GM12878 (cell line): ENCODE measurements around the gene C1orf21. TPM values are rescaled to one million over a fixed set of nuclear protein-coding genes. Genes with fewer than 3 reads are reported as not detected.

Experiments used
- ATAC-seq: fragments of 200-7000 bp; cut with Tn5 transposase; 3 replicates; pipeline ENCODE4 v1.9.1; 2020; ENCODE audit warnings: mild to moderate bottlenecking, moderate library complexity
- BruUV-seq: library from RNA; stranded (reverse); fragments of 400-500 nt; replicated peaks from 2 replicates; lab custom pipeline; 2021; lab: Mats Ljungman, UMichigan
- CTCF ChIA-PET: fragments of 300-600 bp; sonication (Branson Sonifier 250); formaldehyde crosslinking; extraction: SDS; loops from one replicate; lab custom pipeline; 2021; ENCODE audit warnings: inconsistent platforms; lab: Yijun Ruan, JAX
- POLR2A ChIA-PET: fragments of 350-600 bp; formaldehyde crosslinking; extraction: SDS; loops from one replicate; lab custom pipeline; 2021; ENCODE audit warnings: inconsistent platforms; lab: Charles Lee
- RAD21 ChIA-PET: fragments of 300-600 bp; sonication (Branson Sonifier 250); formaldehyde crosslinking; loops from one replicate; lab custom pipeline; 2023; ENCODE audit warnings: antibody characterized with exemption; ENCODE audit not compliant: unreplicated experiment; lab: Charles Lee
- SMC1A ChIA-PET: fragments of 300-600 bp; sonication (Branson Sonifier 250); formaldehyde crosslinking; loops from one replicate; lab custom pipeline; 2023; ENCODE audit not compliant: unreplicated experiment, uncharacterized antibody; lab: Charles Lee
- DNase-seq: peaks from one replicate; pipeline ENCODE4 v3.0.0-alpha.2; 2011; ENCODE audit warnings: low read depth, low spot score
- FAIRE-seq: peaks from 3 replicates; lab custom pipeline; 2011; peaks lifted over from hg19 to GRCh38; lab: Jason Lieb, UNC
- H2AFZ ChIP-seq: 2 replicates; pipeline ENCODE4 v1.6.0; 2011; ENCODE audit warnings: low read depth, low read length, control low read depth; ENCODE audit not compliant: control insufficient read depth
- H3K27ac ChIP-seq: 2 replicates; pipeline ENCODE4 v1.5.1; 2011; ENCODE audit warnings: control low read depth; ENCODE audit not compliant: control insufficient read depth, insufficient read depth
- H3K27me3 ChIP-seq, 2 experiments: replicated peaks in 1 of 2; 2 replicates each; pipeline versions ENCODE4 v1.6.0 to v1.6.1; 2011; ENCODE audit warnings: low read length in 1 of 2; ENCODE audit not compliant: control insufficient read depth in 2 of 2, insufficient read depth in 2 of 2
- H3K36me3 ChIP-seq, 2 experiments: 2 replicates each; pipeline ENCODE4 v1.5.1; 2011; ENCODE audit warnings: low read length in 1 of 2; ENCODE audit not compliant: control insufficient read depth in 2 of 2, insufficient read depth in 2 of 2
- H3K4me1 ChIP-seq: 2 replicates; pipeline ENCODE4 v1.6.1; 2011; ENCODE audit warnings: mild to moderate bottlenecking, low read length, moderate library complexity, mixed read lengths; ENCODE audit not compliant: control insufficient read depth, insufficient read depth
- H3K4me2 ChIP-seq: 2 replicates; pipeline ENCODE4 v1.6.0; 2011; ENCODE audit warnings: control low read depth; ENCODE audit not compliant: control insufficient read depth, insufficient read depth
- H3K4me3 ChIP-seq: fragments of 200-600 bp; sonication (generic); 2 replicates; pipeline ENCODE4 v1.5.1; 2016
- H3K79me2 ChIP-seq: 2 replicates; pipeline ENCODE4 v1.6.0; 2011; ENCODE audit warnings: low read length; ENCODE audit not compliant: control insufficient read depth, insufficient read depth
- H3K9ac ChIP-seq: 2 replicates; pipeline ENCODE4 v1.8.0; 2011; ENCODE audit warnings: low read length, control low read depth, mixed read lengths; ENCODE audit not compliant: control insufficient read depth, insufficient read depth
- H3K9me3 ChIP-seq: replicated peaks from 3 replicates; pipeline ENCODE4 v1.5.1; 2011; ENCODE audit warnings: mild to moderate bottlenecking, low read length; ENCODE audit not compliant: control insufficient read depth, insufficient read depth
- H4K20me1 ChIP-seq: 2 replicates; pipeline ENCODE4 v1.6.0; 2011; ENCODE audit not compliant: control insufficient read depth, insufficient read depth
- EZH2 ChIP-seq: IDR thresholded peaks from 2 replicates; pipeline ENCODE4 v1.6.1; 2012; ENCODE audit warnings: low read depth, mild to moderate bottlenecking, control low read depth, inconsistent platforms, low read length, borderline replicate concordance; ENCODE audit not compliant: control insufficient read depth
- IKZF2 ChIP-seq, 2 experiments: fragments of 450-650 bp; IDR thresholded peaks; 2 replicates each; pipeline ENCODE4 v1.6.1; 2017; ENCODE audit warnings: mild to moderate bottlenecking in 2 of 2, moderate library complexity in 2 of 2
- MEF2A ChIP-seq: IDR thresholded peaks from 2 replicates; pipeline ENCODE4 v1.6.1; 2011; ENCODE audit warnings: low read depth, mild to moderate bottlenecking, low read length, moderate library complexity; ENCODE audit not compliant: insufficient read depth
- MYB ChIP-seq: fragments of 150-350 bp; IDR thresholded peaks from 2 replicates; pipeline ENCODE4 v1.6.1; 2014; ENCODE audit warnings: mild to moderate bottlenecking, low read depth, low read length, borderline replicate concordance
- RELA ChIP-seq: fragments of 450-650 bp; IDR thresholded peaks from 2 replicates; pipeline ENCODE4 v1.8.0; 2014; ENCODE audit warnings: borderline replicate concordance; ENCODE audit not compliant: partially characterized antibody
- RELB ChIP-seq: fragments of 450-650 bp; IDR thresholded peaks from 2 replicates; pipeline ENCODE4 v1.6.1; 2017; ENCODE audit warnings: low read depth, mild to moderate bottlenecking, moderate library complexity
- RFX5 ChIP-seq: IDR thresholded peaks from 2 replicates; pipeline ENCODE4 v1.6.1; 2011; ENCODE audit warnings: low read depth, low read length, improper control_type of control experiment
- SMARCA5 ChIP-seq: fragments of 450-650 bp; IDR thresholded peaks from 2 replicates; pipeline ENCODE4 v1.6.1; 2017; ENCODE audit warnings: mild to moderate bottlenecking
- STAT3 ChIP-seq: IDR thresholded peaks from 2 replicates; pipeline ENCODE4 v1.6.1; 2011; ENCODE audit warnings: low read depth, low read length, improper control_type of control experiment
- TAF1 ChIP-seq: IDR thresholded peaks from 2 replicates; pipeline ENCODE4 v1.6.1; 2011; ENCODE audit warnings: mild to moderate bottlenecking, low read depth, low read length, borderline replicate concordance
- YY1 ChIP-seq: IDR thresholded peaks from 2 replicates; pipeline ENCODE4 v1.6.1; 2011; ENCODE audit warnings: low read depth, mild to moderate bottlenecking, low read length
- ZZZ3 ChIP-seq: IDR thresholded peaks from 2 replicates; pipeline ENCODE4 v1.6.1; 2011; ENCODE audit warnings: low read depth; ENCODE audit not compliant: control insufficient read depth, insufficient read length
- WGBS: methylation state at CpG from one replicate; pipeline ENCODE4 v1.1.6; 2016; ENCODE audit warnings: low lambda C conversion rate; ENCODE audit not compliant: insufficient replicate concordance, insufficient coverage; ENCODE audit errors: missing lambda C conversion rate; 5-methylcytosine and 5-hydroxymethylcytosine counted together
- in situ Hi-C: fragments of 300-500 bp; cut with MboI; formaldehyde crosslinking; loops from 9 replicates; pipeline ENCODE4 v1.14.3; 2018; ENCODE audit warnings: mixed read lengths
- intact Hi-C: fragments of 100-400 bp; cut with micrococcal nuclease; formaldehyde crosslinking; loops from one replicate; pipeline ENCODE4 v1.14.2; 2022; ENCODE audit not compliant: unreplicated experiment
- polyA plus RNA-seq, 11 experiments: library from polyadenylated mRNA; depleted of rRNA in 4 of 11; unstranded in 6 of 11; stranded (reverse) in 5 of 11; fragments of >200 nt; fragmentation: Nextera tagmentation in 4 of 11; fragmentation: Illumina TruSeq in 1 of 11; extraction: Ambion mirVana in 4 of 11; extraction: Trizol in 1 of 11; gene quantifications; 1 replicate in 1 of 11; 2 replicates in 10 of 11; pipeline versions ENCODE4 v1.2.1 to v1.2.3, GENCODE V29; 2011 to 2016; ENCODE audit warnings: inconsistent platforms in 2 of 11, missing spikeins in 2 of 11, low read depth in 1 of 11
- total RNA-seq, 4 experiments: library from RNA; depleted of rRNA in 3 of 4; stranded (reverse); fragments of >200 nt in 3 of 4; fragmentation: Illumina TruSeq in 1 of 4; extraction: Trizol in 1 of 4; gene quantifications; 2 replicates each; pipeline versions ENCODE4 v1.2.1 to v1.2.3, GENCODE V29; 2013 to 2021
- TF ChIP-seq, protein P1 (sequence below): fragments of 450-650 bp; IDR thresholded peaks from 2 replicates; pipeline ENCODE4 v1.6.1; 2016; ENCODE audit warnings: mild to moderate bottlenecking, moderate library complexity, borderline replicate concordance

The C1orf21 gene
- total and polyA plus RNA-seq, 10 of the 15 experiments (the other 5 are each of a cell fraction or from before 2014, with no cell fraction given), result 0.03 to 1.6 (median 0.17) TPM; not detected in 3

- FAIRE-seq (no peak), ATAC-seq (no peak), DNase-seq (no peak)
- Histone ChIP-seq H3K27me3 (peaks cover 4 to 13% of the 10 kb centered on the region in 2 experiments), H4K20me1 (no peaks in the 10 kb centered on the region), H3K9me3 (no peaks in the 10 kb centered on the region), H3K4me1 (no peaks in the 10 kb centered on the region; the same call in 1 of the 2 replicates), H3K27ac (no peak overlapping the region), H3K36me3 (no peaks in the 10 kb centered on the region), H3K4me2 (no peak overlapping the region), H3K4me3 (no peak overlapping the region), H3K79me2 (no peaks in the 10 kb centered on the region), H2AFZ (no peak overlapping the region), H3K9ac (no peak overlapping the region)
- intact Hi-C loops, result no loop called here
- TF ChIP-seq SMARCA5 (no peak), RELB (no peak), MEF2A (no peak), YY1 (no peak)
- 23% methylated on average over 2 of the region's 2 CpGs for WGBS
- ChIA-PET RAD21 (no interaction called here), CTCF (interaction anchor here (1.0 kb wide), 1 partner anchor 9 kb away, joined by 4 read pairs; no protein-coding TSS in a partner anchor), SMC1A (no interaction called here), POLR2A (no interaction called here)
- no TSS peak for BruUV-seq
- in situ Hi-C loops, result no loop called here
Observed at GRCh38 chr1:184389446-184389845, 2.6 kb downstream of the C1orf21 start.

DNA sequence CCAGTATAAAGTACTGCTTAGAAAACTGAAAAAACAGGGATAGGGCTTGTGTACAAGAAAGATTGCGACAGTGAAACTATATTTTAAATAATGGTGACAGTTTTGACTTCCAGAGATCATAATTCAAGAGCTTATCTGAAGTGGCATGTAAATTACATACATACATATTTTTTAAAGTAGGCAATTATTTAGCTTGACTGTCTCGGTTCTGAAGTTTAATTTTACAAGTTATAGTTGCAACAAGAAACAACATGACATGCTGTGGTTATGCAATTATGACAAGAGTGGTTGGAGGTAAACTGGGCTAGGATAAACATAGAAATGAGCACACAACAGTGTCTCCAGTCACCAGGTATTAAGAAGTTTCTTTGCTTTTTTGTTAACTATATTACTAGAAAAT is 4.1 kb downstream of the C1orf21 start:
- FAIRE-seq, result no peak
- SMC1A ChIA-PET, result no interaction called here
- intact Hi-C loops, result no loop called here
- TF ChIP-seq ZZZ3 (no peak), RFX5 (no peak), EZH2 (no peak), TAF1 (no peak), STAT3 (no peak), MYB (no peak), IKZF2 (IDR thresholded peaks at IDR 0.05) (no peak), RELA (no peak)
- TF ChIP-seq, protein P1, sequence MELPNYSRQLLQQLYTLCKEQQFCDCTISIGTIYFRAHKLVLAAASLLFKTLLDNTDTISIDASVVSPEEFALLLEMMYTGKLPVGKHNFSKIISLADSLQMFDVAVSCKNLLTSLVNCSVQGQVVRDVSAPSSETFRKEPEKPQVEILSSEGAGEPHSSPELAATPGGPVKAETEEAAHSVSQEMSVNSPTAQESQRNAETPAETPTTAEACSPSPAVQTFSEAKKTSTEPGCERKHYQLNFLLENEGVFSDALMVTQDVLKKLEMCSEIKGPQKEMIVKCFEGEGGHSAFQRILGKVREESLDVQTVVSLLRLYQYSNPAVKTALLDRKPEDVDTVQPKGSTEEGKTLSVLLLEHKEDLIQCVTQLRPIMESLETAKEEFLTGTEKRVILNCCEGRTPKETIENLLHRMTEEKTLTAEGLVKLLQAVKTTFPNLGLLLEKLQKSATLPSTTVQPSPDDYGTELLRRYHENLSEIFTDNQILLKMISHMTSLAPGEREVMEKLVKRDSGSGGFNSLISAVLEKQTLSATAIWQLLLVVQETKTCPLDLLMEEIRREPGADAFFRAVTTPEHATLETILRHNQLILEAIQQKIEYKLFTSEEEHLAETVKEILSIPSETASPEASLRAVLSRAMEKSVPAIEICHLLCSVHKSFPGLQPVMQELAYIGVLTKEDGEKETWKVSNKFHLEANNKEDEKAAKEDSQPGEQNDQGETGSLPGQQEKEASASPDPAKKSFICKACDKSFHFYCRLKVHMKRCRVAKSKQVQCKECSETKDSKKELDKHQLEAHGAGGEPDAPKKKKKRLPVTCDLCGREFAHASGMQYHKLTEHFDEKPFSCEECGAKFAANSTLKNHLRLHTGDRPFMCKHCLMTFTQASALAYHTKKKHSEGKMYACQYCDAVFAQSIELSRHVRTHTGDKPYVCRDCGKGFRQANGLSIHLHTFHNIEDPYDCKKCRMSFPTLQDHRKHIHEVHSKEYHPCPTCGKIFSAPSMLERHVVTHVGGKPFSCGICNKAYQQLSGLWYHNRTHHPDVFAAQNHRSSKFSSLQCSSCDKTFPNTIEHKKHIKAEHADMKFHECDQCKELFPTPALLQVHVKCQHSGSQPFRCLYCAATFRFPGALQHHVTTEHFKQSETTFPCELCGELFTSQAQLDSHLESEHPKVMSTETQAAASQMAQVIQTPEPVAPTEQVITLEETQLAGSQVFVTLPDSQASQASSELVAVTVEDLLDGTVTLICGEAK, result no peak

More for the DNA sequence above, 4.1 kb downstream of the C1orf21 start:
- no TSS peak for BruUV-seq
- RAD21 ChIA-PET, result no interaction called here
- Histone ChIP-seq H4K20me1 (no peaks in the 10 kb centered on the region), H3K4me3 (no peak overlapping the region), H2AFZ (no peak overlapping the region), H3K27me3 (peaks cover 2 to 11% of the 10 kb centered on the region in 2 experiments), H3K4me2 (no peak overlapping the region), H3K79me2 (no peaks in the 10 kb centered on the region), H3K9me3 (no peaks in the 10 kb centered on the region), H3K36me3 (no peaks in the 10 kb centered on the region), H3K4me1 (no peaks in the 10 kb centered on the region; the same call in 1 of the 2 replicates), H3K27ac (no peak overlapping the region), H3K9ac (no peak overlapping the region)
- DNase-seq (no peak), ATAC-seq (no peak)
- POLR2A ChIA-PET, result no interaction called here
- WGBS, result 12% methylated on average over 2 of the region's 2 CpGs
- CTCF ChIA-PET, result no interaction called here
- in situ Hi-C loops, result no loop called here
